Measurements from ENCODE around the gene SELENOI.

DNA sequence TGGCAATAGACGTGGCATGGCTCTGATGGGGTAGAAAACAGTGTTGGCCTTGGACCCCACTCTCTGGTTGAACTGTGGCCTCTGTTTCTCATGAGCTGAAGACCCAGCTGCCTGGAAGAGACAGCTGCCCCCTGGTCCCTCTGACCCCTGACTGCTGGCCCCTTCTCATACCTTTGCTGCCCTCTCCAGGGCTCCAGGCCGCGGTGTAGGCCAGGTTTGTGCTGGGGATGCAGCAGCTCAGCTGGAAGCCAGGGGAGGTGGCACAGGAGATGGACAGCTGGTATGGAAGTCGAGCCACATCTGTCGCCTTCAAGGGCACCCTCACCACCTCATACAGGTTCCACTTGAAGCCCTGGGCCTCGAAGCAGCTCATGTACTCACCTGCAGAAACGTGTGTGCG is 31.7 kb upstream of the SELENOI start:
- TF ChIP-seq POLR2A (IDR thresholded peaks at IDR 0.05) (no peak), EP300 (IDR thresholded peaks at IDR 0.05) (no peak)
- TF ChIP-seq, protein P1, sequence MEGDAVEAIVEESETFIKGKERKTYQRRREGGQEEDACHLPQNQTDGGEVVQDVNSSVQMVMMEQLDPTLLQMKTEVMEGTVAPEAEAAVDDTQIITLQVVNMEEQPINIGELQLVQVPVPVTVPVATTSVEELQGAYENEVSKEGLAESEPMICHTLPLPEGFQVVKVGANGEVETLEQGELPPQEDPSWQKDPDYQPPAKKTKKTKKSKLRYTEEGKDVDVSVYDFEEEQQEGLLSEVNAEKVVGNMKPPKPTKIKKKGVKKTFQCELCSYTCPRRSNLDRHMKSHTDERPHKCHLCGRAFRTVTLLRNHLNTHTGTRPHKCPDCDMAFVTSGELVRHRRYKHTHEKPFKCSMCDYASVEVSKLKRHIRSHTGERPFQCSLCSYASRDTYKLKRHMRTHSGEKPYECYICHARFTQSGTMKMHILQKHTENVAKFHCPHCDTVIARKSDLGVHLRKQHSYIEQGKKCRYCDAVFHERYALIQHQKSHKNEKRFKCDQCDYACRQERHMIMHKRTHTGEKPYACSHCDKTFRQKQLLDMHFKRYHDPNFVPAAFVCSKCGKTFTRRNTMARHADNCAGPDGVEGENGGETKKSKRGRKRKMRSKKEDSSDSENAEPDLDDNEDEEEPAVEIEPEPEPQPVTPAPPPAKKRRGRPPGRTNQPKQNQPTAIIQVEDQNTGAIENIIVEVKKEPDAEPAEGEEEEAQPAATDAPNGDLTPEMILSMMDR (IDR thresholded peaks at IDR 0.05), result no peak
